Measurements from ENCODE around the gene FBXO8.

- no peak for TF ChIP-seq CTCF (IDR thresholded peaks at IDR 0.05)
- no peak for TF ChIP-seq POLR2A (IDR thresholded peaks at IDR 0.05)
Measured at GRCh38 chr4:174266416-174266815, 17.1 kb downstream of the FBXO8 start.
